GM13977 (cell line): ENCODE measurements around the gene MITF.

Experiments
- DNase-seq: peaks from one replicate; pipeline ENCODE4 v3.0.0; 2012; ENCODE audit warnings: low spot score
- CTCF ChIP-seq: IDR thresholded peaks from 2 replicates; pipeline ENCODE4 v1.5.1; 2012; ENCODE audit warnings: mild to moderate bottlenecking, control low read depth; ENCODE audit not compliant: insufficient read depth; ENCODE audit errors: extremely low read depth, missing control alignments
- in situ Hi-C: fragments of 300-500 bp; cut with MboI; formaldehyde crosslinking; loops from one replicate; pipeline ENCODE4 v1.12.0; 2022; ENCODE audit warnings: low sequenced_read_pairs, low pct_unique_long_range_greater_than_20kb, mixed read lengths, inconsistent platforms; ENCODE audit not compliant: unreplicated experiment

MITF gene

GRCh38 chr3:69724722-69725435, 14.4 kb upstream of the MITF start:
- no peak for DNase-seq
- no peak for TF ChIP-seq CTCF
- in situ Hi-C loops = no loop called here

DNA sequence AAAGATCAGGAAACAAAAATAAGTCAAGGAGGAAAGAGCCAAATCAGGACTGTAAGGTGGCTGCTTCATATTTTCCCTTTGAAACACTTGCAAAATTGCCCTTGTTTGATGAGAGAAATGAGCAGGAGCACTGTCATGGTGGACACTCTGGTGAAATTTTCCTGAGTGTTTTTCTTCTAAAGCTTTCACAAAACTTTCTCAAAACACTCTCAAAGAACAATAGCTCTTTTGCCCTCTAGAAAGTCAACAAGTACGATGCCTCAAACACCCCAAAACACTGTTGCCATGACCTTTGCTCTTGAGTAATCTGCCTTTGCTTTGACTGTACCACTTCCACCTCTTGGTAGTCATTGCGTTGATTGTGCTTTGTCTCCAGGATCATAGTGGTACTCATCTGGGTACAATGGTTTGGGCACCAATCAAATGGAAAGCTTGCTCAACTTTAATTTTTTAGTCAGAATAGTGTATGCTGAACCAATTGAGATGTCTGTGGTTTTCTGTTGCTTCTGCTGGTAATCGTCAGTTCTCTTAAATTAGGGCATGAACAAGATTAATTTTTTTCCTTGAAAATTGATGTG, 13.2 kb upstream of the MITF start:
- TF ChIP-seq CTCF = no peak
- DNase-seq = no peak
- in situ Hi-C loops = no loop called here

- no peak for DNase-seq
- in situ Hi-C loops = no loop called here
- no peak for TF ChIP-seq CTCF
Measured at GRCh38 chr3:69729147-69729919, 9.9 kb upstream of the MITF start.

DNA sequence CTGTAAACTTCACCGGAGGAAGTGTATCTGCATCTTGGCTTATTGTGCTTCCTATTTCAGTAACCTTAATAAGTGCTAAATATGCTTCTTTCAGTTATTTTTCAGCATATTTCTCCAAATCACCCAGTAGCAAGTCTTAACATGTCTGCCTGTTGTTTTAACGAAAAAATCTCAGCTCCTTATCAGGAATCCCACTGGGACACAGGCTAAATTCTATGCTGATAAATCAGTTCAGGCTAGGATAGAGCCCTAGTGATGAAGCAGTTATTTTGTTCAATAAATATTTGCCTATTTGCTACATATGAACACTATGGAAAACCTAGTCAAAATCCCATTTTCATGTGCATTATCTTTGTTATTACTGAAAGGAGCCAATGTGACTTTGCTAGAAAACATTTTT, 8.2 kb upstream of the MITF start:
- no peak for TF ChIP-seq CTCF
- DNase-seq = no peak
- in situ Hi-C loops = no loop called here

DNA sequence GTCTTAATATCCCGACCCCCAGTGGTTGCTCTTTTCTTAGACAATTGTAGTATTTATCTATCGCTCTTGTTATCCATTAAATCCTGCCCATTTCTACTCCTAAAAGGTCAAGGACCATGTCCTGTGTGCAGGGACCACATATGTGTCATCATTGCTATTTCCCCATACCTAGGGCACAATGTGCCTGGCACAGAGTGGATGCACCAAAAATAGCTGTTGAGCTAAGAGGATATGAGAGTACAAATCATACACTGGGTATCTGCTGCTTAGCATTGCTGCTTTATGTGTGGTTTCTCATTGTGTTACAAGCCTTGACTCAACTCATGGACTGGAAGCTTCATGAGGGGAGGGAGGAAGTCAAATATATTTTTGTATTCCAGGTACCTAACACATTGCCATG, 3.4 kb upstream of the MITF start:
- DNase-seq = no peak
- in situ Hi-C loops = no loop called here
- no peak for TF ChIP-seq CTCF

GRCh38 chr3:69737392-69737791, 1.9 kb upstream of the MITF start:
- in situ Hi-C loops = no loop called here
- DNase-seq = no peak
- no peak for TF ChIP-seq CTCF
